SHP77 treated with DMSO at 0.1 percent for 48 hours (cell line): ENCODE data around the gene SLC8A1.

ENCODE experiments used
- DNase-seq: peaks from one replicate; lab custom pipeline; 2025; lab: John Stamatoyannopoulos, UW

The SLC8A1 gene

GRCh38 chr2:40386177-40386576 lies 65.7 kb downstream of the SLC8A1 start:
- DNase-seq, result no peak

- no peak for DNase-seq
Measured at GRCh38 chr2:40384714-40385113, 67.2 kb downstream of the SLC8A1 start.

GRCh38 chr2:40384233-40384632 lies 67.7 kb downstream of the SLC8A1 start:
- DNase-seq, result no peak

GRCh38 chr2:40380721-40381120 lies 71.2 kb downstream of the SLC8A1 start:
- no peak for DNase-seq

- DNase-seq, result no peak
Measured at GRCh38 chr2:40380041-40380440, 71.8 kb downstream of the SLC8A1 start.

- DNase-seq, result no peak
Measured at GRCh38 chr2:40374543-40375240, 77.2 kb downstream of the SLC8A1 start.

- DNase-seq, result no peak
Measured at GRCh38 chr2:40373111-40373510, 78.8 kb downstream of the SLC8A1 start.

- no peak for DNase-seq
Measured at GRCh38 chr2:40372283-40372985, 79.5 kb downstream of the SLC8A1 start.

- no peak for DNase-seq
Measured at GRCh38 chr2:40371525-40372282, 80.2 kb downstream of the SLC8A1 start.

GRCh38 chr2:40370007-40370395 lies 81.9 kb downstream of the SLC8A1 start:
- DNase-seq, result no peak

GRCh38 chr2:40369267-40370006 lies 82.5 kb downstream of the SLC8A1 start:
- no peak for DNase-seq

GRCh38 chr2:40367652-40368051 lies 84.2 kb downstream of the SLC8A1 start:
- no peak for DNase-seq

GRCh38 chr2:40367032-40367431 lies 84.9 kb downstream of the SLC8A1 start:
- no peak for DNase-seq

GRCh38 chr2:40364151-40364874 lies 87.6 kb downstream of the SLC8A1 start:
- DNase-seq, result no peak

- DNase-seq, result no peak
Measured at GRCh38 chr2:40363631-40364030, 88.3 kb downstream of the SLC8A1 start.

GRCh38 chr2:40363231-40363630 lies 88.7 kb downstream of the SLC8A1 start:
- no peak for DNase-seq

- DNase-seq, result no peak
Measured at GRCh38 chr2:40361478-40361877, 90.4 kb downstream of the SLC8A1 start.

- no peak for DNase-seq
Measured at GRCh38 chr2:40360652-40361051, 91.2 kb downstream of the SLC8A1 start.

- DNase-seq, result no peak
Measured at GRCh38 chr2:40359811-40360210, 92.1 kb downstream of the SLC8A1 start.

GRCh38 chr2:40358783-40359182 lies 93.1 kb downstream of the SLC8A1 start:
- DNase-seq, result no peak

- DNase-seq, result no peak
Measured at GRCh38 chr2:40357667-40358066, 94.2 kb downstream of the SLC8A1 start.

- DNase-seq, result no peak
Measured at GRCh38 chr2:40355451-40355850, 96.4 kb downstream of the SLC8A1 start.
